AG09319 (cell line): Measurements from ENCODE around the gene DOK6.

Experiments
- DNase-seq: peaks from one replicate; pipeline ENCODE4 v3.0.0-alpha.2; 2010; ENCODE audit warnings: low read depth; ENCODE audit errors: extremely low read depth
- TF ChIP-seq, protein P1 (sequence below): IDR thresholded peaks from 2 replicates; pipeline ENCODE4 v1.5.1; 2011; ENCODE audit warnings: low read depth, mild to moderate bottlenecking, inconsistent platforms, low read length, moderate library complexity

DOK6 gene

DNA sequence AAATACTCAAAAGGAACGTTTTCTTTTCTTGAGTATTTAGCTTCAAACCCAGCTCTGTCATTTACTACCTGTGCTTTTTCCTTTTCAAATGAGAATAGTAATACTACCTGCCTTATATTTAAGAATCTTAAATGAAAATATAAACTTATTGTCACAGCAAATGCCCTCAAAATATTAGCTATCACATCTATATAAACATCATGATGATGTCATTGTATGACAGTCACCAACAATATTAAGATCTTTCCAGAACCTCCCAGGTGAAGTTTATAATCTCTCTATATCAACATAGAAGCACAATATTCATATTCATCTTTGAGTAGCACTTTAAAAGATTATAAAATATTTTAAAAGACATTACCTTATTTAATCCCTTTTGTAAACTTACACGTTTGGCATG is 92.2 kb downstream of the DOK6 start:
- TF ChIP-seq, protein P1, sequence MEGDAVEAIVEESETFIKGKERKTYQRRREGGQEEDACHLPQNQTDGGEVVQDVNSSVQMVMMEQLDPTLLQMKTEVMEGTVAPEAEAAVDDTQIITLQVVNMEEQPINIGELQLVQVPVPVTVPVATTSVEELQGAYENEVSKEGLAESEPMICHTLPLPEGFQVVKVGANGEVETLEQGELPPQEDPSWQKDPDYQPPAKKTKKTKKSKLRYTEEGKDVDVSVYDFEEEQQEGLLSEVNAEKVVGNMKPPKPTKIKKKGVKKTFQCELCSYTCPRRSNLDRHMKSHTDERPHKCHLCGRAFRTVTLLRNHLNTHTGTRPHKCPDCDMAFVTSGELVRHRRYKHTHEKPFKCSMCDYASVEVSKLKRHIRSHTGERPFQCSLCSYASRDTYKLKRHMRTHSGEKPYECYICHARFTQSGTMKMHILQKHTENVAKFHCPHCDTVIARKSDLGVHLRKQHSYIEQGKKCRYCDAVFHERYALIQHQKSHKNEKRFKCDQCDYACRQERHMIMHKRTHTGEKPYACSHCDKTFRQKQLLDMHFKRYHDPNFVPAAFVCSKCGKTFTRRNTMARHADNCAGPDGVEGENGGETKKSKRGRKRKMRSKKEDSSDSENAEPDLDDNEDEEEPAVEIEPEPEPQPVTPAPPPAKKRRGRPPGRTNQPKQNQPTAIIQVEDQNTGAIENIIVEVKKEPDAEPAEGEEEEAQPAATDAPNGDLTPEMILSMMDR = no peak
- no peak for DNase-seq

DNA sequence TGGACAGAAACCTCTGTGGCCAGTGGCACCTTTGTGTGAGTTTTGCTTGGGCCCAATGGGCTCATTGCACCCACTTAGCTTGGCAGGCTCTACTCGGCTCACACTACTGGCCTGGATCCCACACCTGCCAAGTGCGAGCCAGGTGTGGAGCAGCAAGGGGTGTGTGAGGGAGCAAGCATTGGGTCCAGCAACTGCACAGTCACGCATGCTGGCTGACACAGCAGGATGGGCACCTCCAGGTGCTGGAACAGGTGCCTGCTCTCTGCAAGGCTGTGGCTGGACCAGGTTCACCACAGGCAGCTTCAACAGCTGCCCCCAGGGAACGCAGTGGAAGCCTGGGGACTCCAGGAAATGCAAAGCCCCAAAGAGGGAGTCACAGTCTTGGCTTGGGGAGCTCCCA is 94.2 kb downstream of the DOK6 start:
- DNase-seq = no peak
- TF ChIP-seq, protein P1 = no peak

DNA sequence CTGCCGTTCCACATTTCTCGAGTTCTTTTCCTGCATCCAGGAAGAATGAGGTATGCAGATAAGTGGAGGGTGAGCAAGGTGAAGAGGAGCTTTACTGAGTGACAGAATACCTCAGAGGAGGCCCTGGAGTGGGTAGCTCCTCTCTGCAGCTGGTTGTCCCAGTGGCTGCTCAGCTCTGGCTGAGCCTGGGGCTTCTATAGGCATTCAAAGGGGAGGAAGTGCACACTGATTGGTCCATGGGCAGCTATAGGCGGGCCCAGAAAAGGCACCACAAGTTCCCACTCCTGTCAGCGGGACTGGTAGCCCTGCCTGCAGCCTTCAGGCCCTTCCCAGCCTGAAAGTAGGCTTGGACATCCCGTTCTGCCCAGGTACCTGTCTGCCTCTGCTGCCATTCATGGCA is 94.7 kb downstream of the DOK6 start:
- DNase-seq = no peak
- TF ChIP-seq, protein P1 = no peak

DNA sequence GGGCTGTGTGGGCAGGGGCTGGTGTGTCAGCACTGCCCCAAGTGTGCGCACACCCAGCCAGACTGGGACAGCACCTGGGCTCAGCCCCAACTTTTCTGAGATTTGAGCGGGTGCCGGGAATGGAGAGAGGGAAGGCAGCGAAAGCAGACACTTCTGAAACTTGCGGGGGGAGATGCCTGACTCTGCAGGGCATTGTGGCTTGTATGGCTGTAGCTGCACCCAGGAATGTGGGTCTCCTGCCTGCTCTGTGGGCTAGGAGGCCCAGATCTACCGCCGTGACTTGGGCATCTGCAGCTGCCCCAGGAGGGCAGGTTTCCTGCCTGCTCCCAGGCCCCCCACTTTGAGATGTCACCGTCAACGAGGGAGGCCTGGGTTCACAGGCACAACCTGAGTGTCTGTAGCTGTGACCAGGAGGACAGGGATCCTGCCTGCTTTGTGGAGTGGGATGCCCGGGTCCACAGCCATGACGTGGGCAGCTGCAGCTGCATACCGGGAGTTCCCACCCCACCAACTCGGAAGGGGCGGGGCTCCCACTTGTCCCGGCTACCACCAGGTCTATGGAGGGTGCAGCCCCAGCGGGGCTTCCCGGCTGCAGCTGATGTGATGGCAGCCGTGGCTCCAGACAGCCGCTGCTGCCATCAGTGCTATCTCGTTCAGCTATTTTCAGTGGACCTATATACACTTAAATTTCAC is 95.3 kb downstream of the DOK6 start:
- TF ChIP-seq, protein P1 = no peak

DNA sequence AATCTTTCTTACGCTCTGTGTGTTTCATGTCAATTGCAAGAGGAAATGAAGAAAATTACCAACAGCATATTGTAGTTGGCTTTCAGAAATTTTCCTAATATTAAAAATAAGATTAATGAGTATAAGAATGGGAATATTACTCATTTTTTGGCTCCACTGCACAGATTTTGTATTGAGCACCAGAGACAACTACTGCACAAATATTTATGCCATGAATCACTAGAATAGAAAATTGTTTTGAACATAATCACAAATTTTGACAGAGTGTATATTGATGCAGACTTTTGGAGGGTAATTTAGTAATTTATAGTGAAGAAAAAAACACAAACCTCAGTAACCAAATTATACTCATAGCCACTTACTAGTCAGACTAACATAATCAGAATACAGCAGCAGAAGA is 118.3 kb downstream of the DOK6 start:
- TF ChIP-seq, protein P1 = no peak
- no peak for DNase-seq

More for the DNA sequence above, 95.3 kb downstream of the DOK6 start:
- DNase-seq = no peak

DNA sequence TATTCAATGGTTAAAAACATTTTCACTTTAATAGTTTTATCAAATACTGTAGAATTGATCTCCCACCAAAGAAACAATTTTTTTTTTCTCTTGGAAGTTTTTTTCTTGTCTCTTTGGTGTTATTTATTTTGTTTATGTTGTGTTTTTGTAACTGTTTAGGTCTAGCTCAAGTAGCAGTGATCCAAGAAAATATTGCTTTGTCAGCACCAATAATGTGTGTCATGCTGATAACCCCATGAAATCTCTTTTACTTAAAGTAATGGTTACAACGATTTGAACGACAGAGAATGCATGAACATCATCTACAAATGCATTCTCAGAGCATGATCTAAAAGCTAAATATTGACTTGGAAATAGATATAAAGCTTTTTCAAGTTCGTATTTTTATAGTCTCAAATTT is 122.9 kb downstream of the DOK6 start:
- DNase-seq = no peak
- TF ChIP-seq, protein P1 = no peak

DNA sequence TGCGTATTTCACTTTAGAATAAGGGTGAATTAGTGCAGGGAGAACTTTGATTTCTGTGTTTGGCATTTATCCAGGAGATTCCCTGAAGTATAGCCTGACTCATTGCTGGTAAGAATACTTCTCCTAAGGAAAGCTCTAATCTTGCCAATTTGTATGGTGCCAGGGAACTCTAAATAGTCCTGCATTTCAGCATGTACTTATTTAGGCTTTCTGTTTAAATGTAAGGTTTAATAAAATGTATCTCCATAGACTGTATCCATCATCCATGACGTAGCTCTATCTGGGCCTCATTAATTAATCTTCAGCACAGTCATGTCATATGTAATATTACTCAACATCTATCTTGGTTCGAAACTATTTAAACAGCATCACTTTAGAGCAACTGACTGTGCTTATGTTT is 127.7 kb downstream of the DOK6 start:
- TF ChIP-seq, protein P1 = no peak
- no peak for DNase-seq
